Ovary (tissue), 3 donors: Measurements from ENCODE around the gene P2RY6.

ENCODE experiments used
- CTCF ChIP-seq, 3 donors: fragments of 450-650 bp in 2 of 3; fragments of 200-600 bp in 1 of 3; IDR thresholded peaks; one replicate each; pipeline versions ENCODE4 v1.5.1 to v1.8.0; 2016 to 2022; ENCODE audit warnings: antibody characterized with exemption in 3 of 3, mild to moderate bottlenecking in 1 of 3
- EP300 ChIP-seq: sonication (generic); formaldehyde crosslinking; IDR thresholded peaks from one replicate; pipeline ENCODE4 v1.6.1; 2017; ENCODE audit warnings: antibody characterized with exemption
- donor health status: DM: no; HTN: no; CAD: no.

GRCh38 chr11:73290536-73290935 lies 18.4 kb downstream of the P2RY6 start:
- no peak for TF ChIP-seq CTCF (IDR thresholded peaks at IDR 0.05)
- no peak for TF ChIP-seq EP300
